Keratinocyte (primary cell): ENCODE measurements around the gene WNT4.
A peak's percentile ranks its signal among the peaks of the same experiment; 100 is the strongest.

Source experiments
- CTCF ChIP-seq, 3 experiments: IDR thresholded peaks in 1 of 3; conservative IDR thresholded peaks in 1 of 3; optimal IDR thresholded peaks in 1 of 3; 2 replicates in 2 of 3; 3 replicates in 1 of 3; pipeline versions ENCODE3 to v1.5.1; 2011; ENCODE audit warnings: low read length in 3 of 3, mild to moderate bottlenecking in 3 of 3, moderate library complexity in 2 of 3, control low read depth in 1 of 3, inconsistent platforms in 1 of 3; ENCODE audit not compliant: insufficient read depth in 2 of 3; ENCODE audit errors: extremely low read depth in 1 of 3
- EZH2 ChIP-seq: IDR thresholded peaks from one replicate; pipeline ENCODE4 v1.6.1; 2012; ENCODE audit warnings: inconsistent platforms, mild to moderate bottlenecking, low read length, moderate library complexity

GRCh38 chr1:22143065-22144033 is at the start of gene WNT4:
- peak in 1 of 3 experiments; percentile 31 for TF ChIP-seq CTCF (optimal IDR thresholded peaks at IDR 0.05 in 1 of 3, IDR thresholded peaks at IDR 0.05 in 1 of 3, conservative IDR thresholded peaks at IDR 0.05 in 1 of 3; ENCODE audit: extremely low read depth in 1 of 3, insufficient read depth in 2 of 3, low read length in 3 of 3)
- no peak for TF ChIP-seq EZH2
